WTC11 (cell line): Measurements from ENCODE around the gene ZNF362.

Source experiments
- ATF2 ChIP-seq: sonication (generic); formaldehyde crosslinking; IDR thresholded peaks from 2 replicates; pipeline ENCODE4 v1.8.1; 2022; ENCODE audit warnings: low read depth, missing genetic modification reagents, borderline replicate concordance
- ATF3 ChIP-seq: sonication (generic); formaldehyde crosslinking; conservative IDR thresholded peaks from 2 replicates; pipeline ENCODE4 v1.8.1; 2022; ENCODE audit warnings: mild to moderate bottlenecking, missing genetic modification reagents
- CREB1 ChIP-seq: sonication (generic); formaldehyde crosslinking; IDR thresholded peaks from 2 replicates; pipeline ENCODE4 v1.8.0; 2023; ENCODE audit warnings: mild to moderate bottlenecking, missing genetic modification reagents
- CREM ChIP-seq: sonication (generic); formaldehyde crosslinking; IDR thresholded peaks from 2 replicates; pipeline ENCODE4 v1.8.1; 2022; ENCODE audit warnings: mild to moderate bottlenecking, missing genetic modification reagents, moderate library complexity
- CTCF ChIP-seq: fragments of 200-600 bp; IDR thresholded peaks from 2 replicates; pipeline ENCODE4 v1.8.0; 2022; ENCODE audit warnings: antibody characterized with exemption
- IRF2 ChIP-seq: sonication (generic); formaldehyde crosslinking; IDR thresholded peaks from 2 replicates; pipeline ENCODE4 v1.8.0; 2022; ENCODE audit warnings: low read depth, missing genetic modification reagents, borderline replicate concordance
- JUN ChIP-seq: sonication (generic); formaldehyde crosslinking; IDR thresholded peaks from 2 replicates; pipeline ENCODE4 v1.8.0; 2023; ENCODE audit warnings: mild to moderate bottlenecking, missing genetic modification reagents
- MAX ChIP-seq: sonication (generic); formaldehyde crosslinking; IDR thresholded peaks from 2 replicates; pipeline ENCODE4 v1.8.0; 2022; ENCODE audit warnings: mild to moderate bottlenecking, missing genetic modification reagents
- TEAD4 ChIP-seq: sonication (generic); formaldehyde crosslinking; IDR thresholded peaks from 2 replicates; pipeline ENCODE4 v1.8.0; 2022; ENCODE audit warnings: mild to moderate bottlenecking, missing genetic modification reagents
- ZNF232 ChIP-seq: sonication (generic); formaldehyde crosslinking; IDR thresholded peaks from 2 replicates; pipeline ENCODE4 v1.8.0; 2022; ENCODE audit warnings: mild to moderate bottlenecking, missing genetic modification reagents
- ZNF423 ChIP-seq: fragments of 250-450 bp; sonication (Bioruptor Pico); IDR thresholded peaks from 2 replicates; pipeline ENCODE4 v2.1.2; 2022; ENCODE audit warnings: mild to moderate bottlenecking, moderate library complexity
- ZSCAN18 ChIP-seq: fragments of 250-450 bp; sonication (Bioruptor Pico); IDR thresholded peaks from 2 replicates; pipeline ENCODE4 v2.1.2; 2022; ENCODE audit warnings: mild to moderate bottlenecking, moderate library complexity

GRCh38 chr1:33273961-33274371, 17.7 kb downstream of the ZNF362 start:
- TF ChIP-seq CTCF (no peak), ATF2 (no peak), CREB1 (CRISPR knock-in tag) (no peak), TEAD4 (CRISPR knock-in tag) (no peak), CREM (CRISPR knock-in tag) (no peak), MAX (CRISPR knock-in tag) (no peak), ZNF232 (CRISPR knock-in tag) (no peak), ZNF423 (CRISPR knock-in tag) (no peak), ATF3 (no peak), ZSCAN18 (CRISPR knock-in tag) (no peak), IRF2 (CRISPR knock-in tag) (no peak), JUN (CRISPR knock-in tag) (no peak)
